ENCODE results near the gene NOL8. TPM values are rescaled to one million over a fixed set of nuclear protein-coding genes. Genes with fewer than 3 reads are reported as not detected.
A peak's percentile ranks its signal among the peaks of the same experiment; 100 is the strongest.

The NOL8 gene
- total RNA-seq, 4 donors from 2014 or later = 20.4 to 40.8 (median 21.9) TPM

- intact Hi-C loops (cut with DNase I; ENCODE audit: low total_unique reads) = no loop called here
- 24 to 32% methylated on average over 2 of the region's 2 CpGs for WGBS, 2 donors
- no peak for DNase-seq (ENCODE audit: low spot score in 2 of 2)
- TF ChIP-seq POLR2A (IDR thresholded peaks at IDR 0.05) (no peak), CTCF (IDR thresholded peaks at IDR 0.05) (no peak)
- peak overlapping the region; percentile 68 for H3K4me3 ChIP-seq (ENCODE audit: low read depth, poor library complexity, severe bottlenecking)
These were observed 719 bp downstream of the NOL8 start for GRCh38 chr9:92324431-92324830.

- no peak for DNase-seq (ENCODE audit: low spot score in 2 of 2)
- 92 to 93% methylated on average over 5 of the region's 5 CpGs for WGBS, 2 donors
- intact Hi-C loops (cut with DNase I; ENCODE audit: low total_unique reads) = no loop called here
- H3K4me3 ChIP-seq (ENCODE audit: low read depth, poor library complexity, severe bottlenecking) = no peak overlapping the region
- no peak for TF ChIP-seq CTCF (IDR thresholded peaks at IDR 0.05)
- TF ChIP-seq POLR2A (IDR thresholded peaks at IDR 0.05) = no peak
These were observed 9.7 kb downstream of the NOL8 start for GRCh38 chr9:92315456-92315855.

- H3K4me3 ChIP-seq (ENCODE audit: low read depth, poor library complexity, severe bottlenecking) = no peak overlapping the region
- intact Hi-C loops (cut with DNase I; ENCODE audit: low total_unique reads) = no loop called here
- no peak for TF ChIP-seq CTCF (IDR thresholded peaks at IDR 0.05)
- no peak for TF ChIP-seq POLR2A (IDR thresholded peaks at IDR 0.05)
- no peak for DNase-seq (ENCODE audit: low spot score in 2 of 2)
- WGBS, 2 donors = 40 to 58% methylated on average over 2 of the region's 2 CpGs
These were observed 11.5 kb downstream of the NOL8 start for GRCh38 chr9:92313624-92314012.

- intact Hi-C loops (cut with DNase I; ENCODE audit: low total_unique reads) = no loop called here
- H3K4me3 ChIP-seq (ENCODE audit: low read depth, poor library complexity, severe bottlenecking) = no peak overlapping the region
- TF ChIP-seq CTCF (IDR thresholded peaks at IDR 0.05) (no peak), POLR2A (IDR thresholded peaks at IDR 0.05) (no peak)
- 45 to 53% methylated on average over 6 of the region's 6 CpGs for WGBS, 2 donors
- DNase-seq (ENCODE audit: low spot score in 2 of 2) = no peak
These were observed 12.1 kb downstream of the NOL8 start for GRCh38 chr9:92312887-92313623.

GRCh38 chr9:92310562-92310961 lies 14.6 kb downstream of the NOL8 start:
- intact Hi-C loops (cut with DNase I; ENCODE audit: low total_unique reads) = no loop called here
- WGBS, 2 donors = 93 to 96% methylated on average over 3 of the region's 3 CpGs
- no peak for DNase-seq (ENCODE audit: low spot score in 2 of 2)
- no peak overlapping the region for H3K4me3 ChIP-seq (ENCODE audit: low read depth, poor library complexity, severe bottlenecking)
- TF ChIP-seq CTCF (IDR thresholded peaks at IDR 0.05) = no peak
- no peak for TF ChIP-seq POLR2A (IDR thresholded peaks at IDR 0.05)

GRCh38 chr9:92308893-92309292 lies 16.3 kb downstream of the NOL8 start:
- TF ChIP-seq POLR2A (IDR thresholded peaks at IDR 0.05) (no peak), CTCF (IDR thresholded peaks at IDR 0.05) (no peak)
- no peak overlapping the region for H3K4me3 ChIP-seq (ENCODE audit: low read depth, poor library complexity, severe bottlenecking)
- DNase-seq (ENCODE audit: low spot score in 2 of 2) = no peak
- intact Hi-C loops (cut with DNase I; ENCODE audit: low total_unique reads) = no loop called here
